ENCODE measurements around the gene PARP1. TPM values are rescaled to one million over a fixed set of nuclear protein-coding genes. Genes with fewer than 3 reads are reported as not detected.

Gene PARP1
- total and polyA plus RNA-seq, 9 donors: 24.7 to 74.6 (median 63.1) TPM

- TF ChIP-seq CTCF (IDR thresholded peaks at IDR 0.05) (no peak), EP300 (IDR thresholded peaks at IDR 0.05) (no peak), POLR2A (IDR thresholded peaks at IDR 0.05) (no peak)
- intact Hi-C loops (cut with DNase I): no loop called here
- peaks cover 18% of the 10 kb centered on the region for H3K4me1 ChIP-seq (ENCODE audit: insufficient read depth)
- no peaks in the 10 kb centered on the region for H3K27me3 ChIP-seq
- H3K9me3 ChIP-seq: no peaks in the 10 kb centered on the region
- H3K4me3 ChIP-seq: no peak overlapping the region
- no peak for DNase-seq
- no peak overlapping the region for H3K27ac ChIP-seq
- no peaks in the 10 kb centered on the region for H3K36me3 ChIP-seq
- WGBS, 3 donors: 63 to 74% (median 72%) methylated on average over 2 of the region's 2 CpGs
Observed at GRCh38 chr1:226404904-226405222, 3.0 kb downstream of the PARP1 start.

- Histone ChIP-seq H3K27ac (no peak overlapping the region), H3K4me3 (no peak overlapping the region), H3K9me3 (no peaks in the 10 kb centered on the region), H3K4me1 (ENCODE audit: insufficient read depth) (peaks cover 18% of the 10 kb centered on the region), H3K27me3 (no peaks in the 10 kb centered on the region), H3K36me3 (no peaks in the 10 kb centered on the region)
- 49 to 51% (median 51%) methylated on average over 5 of the region's 5 CpGs for WGBS, 3 donors
- TF ChIP-seq CTCF (IDR thresholded peaks at IDR 0.05) (no peak), EP300 (IDR thresholded peaks at IDR 0.05) (no peak)
- no peak for DNase-seq
- intact Hi-C loops (cut with DNase I): no loop called here
Observed at GRCh38 chr1:226404063-226404903, 3.6 kb downstream of the PARP1 start.

- no peaks in the 10 kb centered on the region for H3K36me3 ChIP-seq
- TF ChIP-seq EP300 (IDR thresholded peaks at IDR 0.05) (no peak), CTCF (IDR thresholded peaks at IDR 0.05) (no peak), POLR2A (IDR thresholded peaks at IDR 0.05) (no peak)
- intact Hi-C loops (cut with DNase I): no loop called here
- no peak overlapping the region for H3K4me3 ChIP-seq
- no peaks in the 10 kb centered on the region for H3K9me3 ChIP-seq
- H3K27ac ChIP-seq: no peak overlapping the region
- WGBS, 3 donors: 75 to 79% (median 76%) methylated on average over 15 of the region's 15 CpGs
- H3K4me1 ChIP-seq (ENCODE audit: insufficient read depth): peaks cover 18% of the 10 kb centered on the region
- no peak for DNase-seq
- no peaks in the 10 kb centered on the region for H3K27me3 ChIP-seq
Observed at GRCh38 chr1:226403201-226404034, 4.5 kb downstream of the PARP1 start.

GRCh38 chr1:226402739-226403165 is 5.1 kb downstream of the PARP1 start:
- H3K27ac ChIP-seq: no peak overlapping the region
- H3K4me1 ChIP-seq (ENCODE audit: insufficient read depth): peaks cover 18% of the 10 kb centered on the region
- no peaks in the 10 kb centered on the region for H3K27me3 ChIP-seq
- intact Hi-C loops (cut with DNase I): no loop called here
- no peak overlapping the region for H3K4me3 ChIP-seq
- 89 to 100% (median 89%) methylated on average over 4 of the region's 4 CpGs for WGBS, 3 donors
- TF ChIP-seq EP300 (IDR thresholded peaks at IDR 0.05) (no peak), POLR2A (IDR thresholded peaks at IDR 0.05) (no peak), CTCF (IDR thresholded peaks at IDR 0.05) (no peak)
- H3K9me3 ChIP-seq: no peaks in the 10 kb centered on the region
- H3K36me3 ChIP-seq: no peaks in the 10 kb centered on the region
- no peak for DNase-seq
